NCI-H2107 treated with DMSO at 0.1 percent for 48 hours (cell line): Measurements from ENCODE around the gene OGFOD3.
"Not testable (repeated sequence)": the region's sequence is repeated elsewhere in the genome, so short reads cannot be mapped to it uniquely, and the experiment has no call there.

Experiments
- DNase-seq: peaks from one replicate; lab custom pipeline; 2025; ENCODE audit not compliant: unreplicated experiment; lab: John Stamatoyannopoulos, UW

Gene OGFOD3

GRCh38 chr17:82389379-82389778 lies 29.0 kb downstream of the OGFOD3 start:
- no peak for DNase-seq

DNA sequence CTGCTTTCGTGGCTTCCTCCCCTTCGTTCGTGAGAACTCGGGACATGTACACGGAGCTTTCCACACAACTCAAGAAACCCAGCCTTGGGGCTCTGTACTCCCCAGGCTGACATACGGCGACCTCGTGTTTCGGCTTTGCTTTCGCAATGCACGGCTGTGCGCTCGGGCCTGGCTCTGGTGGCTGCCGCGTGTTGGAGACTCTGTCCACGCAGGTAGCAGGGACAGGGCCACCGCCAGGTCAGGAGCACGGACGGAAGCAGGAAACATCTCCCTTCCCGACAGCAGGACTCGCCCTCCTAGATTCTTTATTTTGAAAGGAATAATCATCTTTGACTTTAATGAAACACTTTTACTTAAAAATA lies 29.5 kb downstream of the OGFOD3 start:
- no peak for DNase-seq

DNA sequence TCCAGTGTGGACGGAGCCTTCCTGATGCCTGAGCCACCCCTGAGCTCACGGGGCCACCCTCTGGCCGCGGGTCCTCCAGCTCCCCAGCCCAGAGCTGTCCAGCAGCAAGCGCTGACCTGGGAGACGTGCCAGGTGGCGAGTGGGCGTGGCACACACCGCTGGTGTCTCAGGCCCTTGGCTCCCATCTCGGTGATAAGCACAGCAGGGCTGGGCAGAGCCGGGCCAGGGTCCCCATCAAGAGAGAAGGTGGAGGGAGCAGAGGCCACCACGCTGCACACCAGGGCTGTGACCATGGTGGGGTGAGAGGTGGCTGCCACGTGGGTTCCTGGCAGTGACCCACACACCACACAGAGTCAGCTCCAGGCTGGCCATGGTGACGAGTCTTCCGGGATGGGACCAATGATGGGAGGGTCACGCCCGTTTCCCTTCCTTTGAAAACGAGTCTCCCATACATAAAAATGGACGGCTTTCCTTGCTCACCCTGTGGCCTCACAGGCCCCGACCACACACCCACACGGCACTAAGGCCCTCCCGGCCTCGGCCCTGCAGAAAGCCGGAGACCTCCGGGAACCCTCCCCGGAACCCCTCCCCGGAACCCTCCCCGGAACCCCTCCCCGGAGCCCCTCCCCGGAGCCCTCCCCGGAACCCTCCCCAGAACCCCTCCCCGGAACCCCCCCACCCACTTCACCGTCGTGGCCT lies 30.0 kb downstream of the OGFOD3 start:
- no peak for DNase-seq

- no peak for DNase-seq
Measured at GRCh38 chr17:82387705-82388106, 30.7 kb downstream of the OGFOD3 start.

DNA sequence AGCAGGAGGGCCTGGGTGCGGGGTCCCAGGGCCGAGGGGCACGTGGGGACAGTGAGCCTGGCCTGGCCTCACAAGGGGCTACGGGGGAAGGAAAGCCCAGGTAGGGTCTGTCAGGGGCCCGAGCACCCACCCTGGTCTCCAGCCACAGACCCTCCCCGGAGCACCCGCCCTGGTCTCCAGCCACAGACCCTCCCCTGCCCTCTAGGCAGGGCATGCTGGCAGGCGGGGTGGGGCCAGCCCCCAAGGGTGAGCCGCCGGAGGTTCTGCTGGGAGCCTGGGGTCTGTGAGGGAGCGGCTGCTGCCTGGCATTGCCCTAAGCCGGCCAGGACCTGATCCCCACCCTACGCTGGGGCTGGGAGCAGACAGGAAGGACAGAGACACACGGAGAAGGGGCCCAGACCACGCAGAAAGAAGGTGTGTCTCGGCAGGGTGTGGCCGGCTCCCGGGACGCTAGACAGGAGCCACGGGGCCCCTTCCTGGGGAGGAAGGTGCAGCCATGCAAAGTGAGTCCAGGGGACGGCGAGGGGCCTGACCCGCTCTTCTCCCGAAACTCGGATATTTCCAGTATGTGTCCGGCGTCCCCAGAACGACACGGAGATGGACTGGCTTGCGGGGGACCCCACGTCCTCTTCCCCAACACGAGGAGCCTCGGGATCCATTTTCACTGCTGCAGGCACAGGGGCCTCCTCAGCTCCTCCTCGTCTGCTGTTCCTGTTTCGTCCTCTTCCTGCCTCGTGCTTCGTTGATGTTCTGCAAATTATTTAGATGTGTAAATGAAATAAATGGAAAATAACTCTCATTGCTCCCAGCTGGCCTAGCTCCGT lies 31.3 kb downstream of the OGFOD3 start:
- DNase-seq, result no peak

DNA sequence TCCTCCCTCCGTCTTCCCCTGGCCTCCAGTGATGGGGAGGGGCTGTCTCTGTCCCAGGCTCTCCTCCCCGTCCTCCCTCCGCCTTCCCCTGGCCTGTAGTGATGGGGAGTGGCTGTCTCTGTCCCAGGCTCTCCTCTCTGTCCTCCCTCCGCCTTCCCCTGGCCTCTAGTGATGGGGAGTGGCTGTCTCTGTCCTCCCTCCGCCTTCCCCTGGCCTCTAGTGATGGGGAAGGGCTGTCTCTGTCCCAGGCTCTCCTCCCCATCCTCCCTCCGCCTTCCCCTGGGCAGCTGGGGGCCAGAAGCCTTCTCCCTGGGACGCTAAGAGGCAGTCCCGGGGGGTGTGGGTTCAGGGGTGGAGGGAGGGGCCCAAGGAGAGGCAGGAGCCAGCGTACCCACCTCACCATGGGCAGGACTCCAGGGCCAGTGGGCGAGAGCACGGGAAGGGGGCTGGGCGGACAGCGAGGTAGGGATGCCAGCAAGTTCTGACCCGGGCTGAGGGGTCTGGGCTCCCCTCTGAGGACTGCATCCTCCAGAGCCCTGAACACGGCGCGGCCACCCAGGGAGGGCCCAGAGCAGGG lies 32.0 kb downstream of the OGFOD3 start:
- no peak for DNase-seq

DNA sequence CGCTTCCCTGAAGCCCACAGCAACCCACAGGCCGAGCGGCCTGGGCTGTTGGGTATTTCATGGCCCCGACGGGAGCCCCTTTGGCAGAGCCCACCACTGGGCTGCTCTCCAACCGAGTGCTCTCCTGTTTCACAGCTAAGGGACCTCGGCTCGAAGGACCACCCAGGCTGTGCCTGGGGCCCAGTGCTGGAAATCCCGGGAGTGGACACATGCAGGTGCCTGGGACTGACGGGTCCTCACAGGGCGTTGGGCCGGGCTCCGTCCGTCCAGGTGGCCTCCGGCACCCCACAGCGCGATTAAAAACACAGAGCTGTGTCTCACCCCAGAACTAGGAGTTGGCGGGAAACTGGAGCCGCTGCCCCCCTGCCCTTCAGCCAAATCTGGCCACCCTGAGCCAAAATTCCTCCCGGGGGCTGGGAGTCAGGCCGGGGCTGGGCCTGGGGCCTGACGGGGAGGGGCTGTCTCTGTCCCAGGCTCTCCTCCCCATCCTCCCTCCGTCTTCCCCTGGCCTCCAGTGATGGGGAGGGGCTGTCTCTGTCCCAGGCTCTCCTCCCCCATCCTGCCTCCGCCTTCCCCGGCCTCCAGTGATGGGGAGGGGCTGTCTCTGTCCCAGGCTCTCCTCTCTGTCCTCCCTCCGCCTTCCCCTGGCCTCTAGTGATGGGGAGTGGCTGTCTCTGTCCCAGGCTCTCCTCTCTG lies 32.7 kb downstream of the OGFOD3 start:
- no peak for DNase-seq

- DNase-seq, result peak; percentile 81
Measured at GRCh38 chr17:82384730-82385481, 33.5 kb downstream of the OGFOD3 start.

DNA sequence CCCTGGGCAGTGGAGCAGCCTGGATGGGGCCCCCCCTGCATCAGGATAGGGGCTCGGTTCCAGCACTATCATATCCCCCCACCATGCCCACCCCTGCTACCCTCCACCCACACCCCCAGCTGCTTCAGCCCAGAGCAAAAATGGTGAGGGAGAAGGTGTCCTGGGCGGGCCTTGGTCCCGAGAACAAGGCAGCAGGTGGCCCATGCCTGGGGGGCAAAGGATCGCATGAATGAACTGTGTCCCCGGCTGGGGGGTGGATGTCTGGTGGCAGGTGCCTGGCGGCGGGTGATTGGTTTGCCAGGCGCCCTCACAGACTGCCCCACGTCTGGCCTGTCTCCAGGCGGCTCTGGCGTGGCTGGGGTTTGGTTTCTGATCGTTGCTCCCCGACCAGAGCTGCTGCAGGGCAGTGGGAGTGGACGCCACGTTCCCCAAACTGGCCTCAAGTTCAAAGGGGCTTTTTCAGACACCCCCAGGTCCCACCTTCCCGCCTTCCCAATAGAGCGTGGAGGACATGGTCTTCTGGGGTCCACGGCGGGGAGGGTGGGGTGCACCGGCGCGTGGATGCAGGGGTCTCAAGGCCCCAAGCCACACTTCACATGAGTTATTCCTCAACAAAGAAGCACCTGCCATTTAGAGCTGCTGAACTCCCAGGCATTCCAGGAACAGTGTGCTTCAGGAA lies 34.2 kb downstream of the OGFOD3 start:
- peak; percentile 25 for DNase-seq

DNA sequence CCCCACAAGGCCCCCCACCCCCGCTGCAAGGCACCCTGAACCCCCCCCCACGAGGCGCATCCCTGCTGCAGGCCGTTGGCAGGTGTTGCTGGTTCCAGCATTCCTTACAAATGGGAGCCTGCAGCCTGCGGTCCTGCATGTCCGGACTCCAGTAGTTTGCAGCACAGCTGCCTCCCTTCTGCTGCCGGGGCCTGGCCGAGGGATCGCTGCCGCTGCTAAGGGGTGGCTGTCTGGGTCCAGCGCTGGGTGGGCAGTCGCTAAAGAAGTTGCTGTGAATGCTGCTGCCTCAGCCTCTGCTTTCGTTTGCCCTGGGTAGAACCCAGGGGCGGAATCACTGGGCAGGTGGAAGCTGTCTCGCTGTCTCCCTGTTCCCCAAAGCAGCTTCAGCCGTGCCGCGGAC lies 35.0 kb downstream of the OGFOD3 start:
- peak; percentile 26 for DNase-seq

DNA sequence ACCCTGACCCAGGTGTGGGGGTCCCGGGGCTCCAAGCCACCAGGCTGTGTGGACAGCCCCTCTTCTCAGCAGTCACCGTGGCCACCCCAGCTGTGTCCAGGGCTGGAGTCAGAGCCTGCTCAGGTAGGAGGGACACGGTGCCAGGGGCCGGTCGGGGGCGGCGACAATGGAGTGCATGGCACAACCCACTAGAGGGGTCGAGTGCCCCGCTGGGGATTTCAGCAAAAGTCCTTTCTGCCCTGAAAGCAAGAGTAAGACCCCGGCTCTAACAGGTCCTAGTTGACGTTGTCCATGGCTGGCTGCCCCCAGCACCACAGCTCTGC lies 35.5 kb downstream of the OGFOD3 start:
- DNase-seq, result no peak

DNA sequence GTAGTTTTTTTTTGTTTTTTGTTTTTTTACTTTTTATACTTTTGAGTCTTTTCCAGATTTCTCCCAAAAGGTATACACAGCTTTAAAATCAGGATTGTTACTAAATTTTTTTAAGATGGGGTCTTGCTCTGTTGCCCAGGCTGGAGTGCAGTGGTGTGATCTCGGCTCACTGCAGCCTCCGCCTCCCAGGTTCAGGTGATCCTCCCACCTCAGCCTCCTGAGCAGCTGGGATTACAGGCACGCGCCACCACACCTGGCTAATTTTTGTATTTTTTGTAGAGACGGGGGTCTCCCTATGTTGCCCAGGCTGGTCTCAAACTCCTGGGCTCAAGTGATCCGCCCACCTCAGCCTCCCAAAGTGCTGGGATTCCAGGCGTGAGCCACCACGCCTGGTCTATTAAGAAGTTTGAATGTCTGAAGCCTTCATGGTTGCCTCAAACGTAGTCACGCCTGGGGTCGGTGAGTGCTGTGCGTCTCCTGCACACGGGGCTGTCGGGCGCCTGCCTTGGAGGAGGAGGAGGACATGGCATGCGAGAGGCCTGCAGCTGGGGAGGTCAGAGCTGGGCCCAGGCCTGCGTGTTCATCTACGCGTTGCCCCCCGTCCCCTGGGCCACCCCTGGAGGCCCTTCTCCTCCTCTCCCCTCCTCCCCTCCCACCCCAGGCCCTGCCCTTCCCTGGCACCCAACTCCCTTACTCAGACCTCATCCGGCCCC lies 36.0 kb downstream of the OGFOD3 start:
- not testable (repeated sequence) for DNase-seq

- DNase-seq, result not testable (repeated sequence)
Measured at GRCh38 chr17:82381703-82382009, 36.7 kb downstream of the OGFOD3 start.

DNA sequence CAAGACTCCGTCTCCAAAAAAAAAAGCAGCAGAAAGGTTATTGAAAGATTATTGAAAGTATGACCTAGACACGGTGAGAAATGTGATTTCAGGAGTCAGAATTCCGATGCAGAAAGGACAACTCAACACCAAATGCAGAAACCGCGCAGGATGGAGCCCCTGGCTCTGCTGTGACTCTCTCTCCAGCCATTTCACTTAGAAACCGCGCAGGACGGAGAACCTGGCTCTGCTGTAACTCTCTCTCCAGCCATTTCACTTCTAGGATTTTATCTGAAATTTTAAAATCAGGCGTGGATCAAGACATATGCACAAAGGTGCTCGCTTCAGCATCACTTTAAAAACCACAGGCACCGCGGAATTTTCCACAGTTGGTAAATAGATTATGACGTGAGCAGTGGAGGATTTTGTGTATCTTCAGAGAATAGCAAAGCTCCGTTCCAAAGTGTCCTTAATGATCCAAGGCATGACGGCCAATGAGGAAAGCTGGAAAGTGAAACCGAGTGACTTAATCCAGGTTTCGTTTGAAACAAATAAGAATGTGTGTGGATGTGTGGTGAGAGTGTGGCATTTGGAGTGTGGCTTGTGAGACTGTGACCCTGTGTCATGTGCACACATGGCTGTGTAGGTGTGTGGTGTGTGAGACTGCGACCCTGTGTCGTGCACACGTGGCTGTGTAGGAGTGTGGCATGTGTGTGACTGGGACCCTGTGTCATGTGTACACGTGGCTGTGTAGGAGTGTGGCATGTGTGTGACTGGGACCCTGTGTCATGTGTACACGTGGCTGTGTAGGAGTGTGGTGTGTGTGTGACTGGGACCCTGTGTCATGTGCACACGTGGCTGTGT lies 37.3 kb downstream of the OGFOD3 start:
- DNase-seq, result peak; percentile 29

- no peak for DNase-seq
Measured at GRCh38 chr17:82378741-82379021, 39.7 kb downstream of the OGFOD3 start.

DNA sequence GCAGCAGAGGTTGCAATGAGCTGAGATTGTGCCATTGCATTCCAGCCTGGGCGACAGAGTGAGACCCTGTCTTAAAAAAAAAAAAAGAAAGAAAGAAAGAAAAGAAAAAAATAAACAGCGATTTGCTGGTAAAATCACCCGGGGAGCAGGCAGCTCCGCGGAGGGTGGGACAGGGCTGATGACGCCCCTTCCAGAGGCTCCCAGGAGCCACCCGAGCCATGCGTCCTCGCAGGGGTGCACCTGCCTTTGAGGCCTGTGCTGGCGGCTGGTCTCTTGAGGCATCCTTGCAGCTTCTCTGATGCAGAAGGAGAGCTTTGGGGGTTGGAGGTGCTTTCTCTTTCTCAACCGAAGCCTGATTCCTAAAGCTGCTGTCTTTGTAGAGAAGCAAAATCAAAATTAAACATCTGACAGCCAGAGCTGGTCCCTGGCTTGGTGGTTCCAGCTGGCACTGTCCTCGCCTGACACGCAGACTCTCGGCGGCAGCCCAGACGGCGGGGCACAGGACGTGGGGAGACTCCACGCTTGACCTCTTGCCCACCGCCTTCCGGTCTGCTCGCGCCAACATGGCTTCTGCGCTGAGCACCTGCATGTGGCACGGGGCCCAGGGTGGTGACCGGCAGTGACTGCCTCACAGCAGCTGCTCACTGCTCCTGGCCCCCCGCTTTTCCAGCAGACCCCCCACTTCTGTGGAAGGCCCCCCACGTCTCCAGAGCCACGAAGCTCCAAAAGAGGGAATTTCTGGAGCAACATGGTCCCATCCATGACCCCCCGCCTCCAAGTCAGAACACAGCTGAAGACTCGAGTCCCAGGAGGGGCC lies 40.3 kb downstream of the OGFOD3 start:
- no peak for DNase-seq

DNA sequence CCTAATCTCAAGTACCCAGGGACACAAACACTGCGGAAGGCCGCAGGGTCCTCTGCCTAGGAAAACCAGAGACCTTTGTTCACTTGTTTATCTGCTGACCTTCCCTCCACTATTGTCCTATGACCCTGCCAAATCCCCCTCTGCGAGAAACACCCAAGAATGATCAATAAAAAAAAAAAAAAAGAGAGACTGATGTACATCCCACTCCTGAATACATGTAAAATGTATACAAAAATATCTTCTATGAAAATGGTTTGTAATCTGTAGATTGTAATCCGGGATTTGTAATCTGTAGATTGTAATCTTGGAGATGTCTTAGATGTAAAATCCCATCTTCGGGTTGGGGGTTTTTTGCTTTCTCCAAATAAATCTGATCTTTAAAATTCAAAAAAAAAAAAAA lies 41.1 kb downstream of the OGFOD3 start:
- not testable (repeated sequence) for DNase-seq

GRCh38 chr17:82376042-82376730 lies 42.2 kb downstream of the OGFOD3 start:
- no peak for DNase-seq
